ENCODE results near the gene UNC5C.

DNA sequence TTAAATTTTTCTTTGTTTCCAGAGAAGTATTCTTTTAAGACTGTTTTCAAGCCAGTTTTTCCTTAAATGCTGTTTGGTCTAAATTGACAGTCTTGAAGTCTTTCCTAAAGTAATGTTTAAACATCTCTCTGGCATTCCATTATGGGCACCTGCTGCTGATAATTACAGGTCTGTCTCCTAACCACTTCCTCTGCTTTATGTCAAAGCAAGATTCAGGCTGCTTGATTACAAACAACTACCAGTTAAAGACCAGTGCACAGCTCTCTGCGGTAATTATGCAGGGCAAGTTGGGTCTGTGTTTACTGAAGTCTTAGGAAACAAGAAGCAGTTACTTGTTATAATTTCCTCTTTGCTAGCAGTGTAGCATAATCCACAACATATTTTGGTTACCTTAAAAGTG, 17.6 kb downstream of the UNC5C start:
- TF ChIP-seq POLR2AphosphoS5 (IDR thresholded peaks at IDR 0.05; ENCODE audit: low read depth, low read length) = no peak; the same call in 1 of the 2 replicates
- TF ChIP-seq YY1 (IDR thresholded peaks at IDR 0.05; ENCODE audit: low read depth) = no peak
- TF ChIP-seq CTCF (IDR thresholded peaks at IDR 0.05) = no peak
- no peak for TF ChIP-seq GABPA (IDR thresholded peaks at IDR 0.05; ENCODE audit: low read depth)
- TF ChIP-seq, protein P1, sequence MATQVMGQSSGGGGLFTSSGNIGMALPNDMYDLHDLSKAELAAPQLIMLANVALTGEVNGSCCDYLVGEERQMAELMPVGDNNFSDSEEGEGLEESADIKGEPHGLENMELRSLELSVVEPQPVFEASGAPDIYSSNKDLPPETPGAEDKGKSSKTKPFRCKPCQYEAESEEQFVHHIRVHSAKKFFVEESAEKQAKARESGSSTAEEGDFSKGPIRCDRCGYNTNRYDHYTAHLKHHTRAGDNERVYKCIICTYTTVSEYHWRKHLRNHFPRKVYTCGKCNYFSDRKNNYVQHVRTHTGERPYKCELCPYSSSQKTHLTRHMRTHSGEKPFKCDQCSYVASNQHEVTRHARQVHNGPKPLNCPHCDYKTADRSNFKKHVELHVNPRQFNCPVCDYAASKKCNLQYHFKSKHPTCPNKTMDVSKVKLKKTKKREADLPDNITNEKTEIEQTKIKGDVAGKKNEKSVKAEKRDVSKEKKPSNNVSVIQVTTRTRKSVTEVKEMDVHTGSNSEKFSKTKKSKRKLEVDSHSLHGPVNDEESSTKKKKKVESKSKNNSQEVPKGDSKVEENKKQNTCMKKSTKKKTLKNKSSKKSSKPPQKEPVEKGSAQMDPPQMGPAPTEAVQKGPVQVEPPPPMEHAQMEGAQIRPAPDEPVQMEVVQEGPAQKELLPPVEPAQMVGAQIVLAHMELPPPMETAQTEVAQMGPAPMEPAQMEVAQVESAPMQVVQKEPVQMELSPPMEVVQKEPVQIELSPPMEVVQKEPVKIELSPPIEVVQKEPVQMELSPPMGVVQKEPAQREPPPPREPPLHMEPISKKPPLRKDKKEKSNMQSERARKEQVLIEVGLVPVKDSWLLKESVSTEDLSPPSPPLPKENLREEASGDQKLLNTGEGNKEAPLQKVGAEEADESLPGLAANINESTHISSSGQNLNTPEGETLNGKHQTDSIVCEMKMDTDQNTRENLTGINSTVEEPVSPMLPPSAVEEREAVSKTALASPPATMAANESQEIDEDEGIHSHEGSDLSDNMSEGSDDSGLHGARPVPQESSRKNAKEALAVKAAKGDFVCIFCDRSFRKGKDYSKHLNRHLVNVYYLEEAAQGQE (IDR thresholded peaks at IDR 0.05; ENCODE audit: low read depth, low read length) = no peak
- no peak for TF ChIP-seq TAF1 (IDR thresholded peaks at IDR 0.05; ENCODE audit: borderline replicate concordance, low read depth, low read length)
- TF ChIP-seq, protein P2, sequence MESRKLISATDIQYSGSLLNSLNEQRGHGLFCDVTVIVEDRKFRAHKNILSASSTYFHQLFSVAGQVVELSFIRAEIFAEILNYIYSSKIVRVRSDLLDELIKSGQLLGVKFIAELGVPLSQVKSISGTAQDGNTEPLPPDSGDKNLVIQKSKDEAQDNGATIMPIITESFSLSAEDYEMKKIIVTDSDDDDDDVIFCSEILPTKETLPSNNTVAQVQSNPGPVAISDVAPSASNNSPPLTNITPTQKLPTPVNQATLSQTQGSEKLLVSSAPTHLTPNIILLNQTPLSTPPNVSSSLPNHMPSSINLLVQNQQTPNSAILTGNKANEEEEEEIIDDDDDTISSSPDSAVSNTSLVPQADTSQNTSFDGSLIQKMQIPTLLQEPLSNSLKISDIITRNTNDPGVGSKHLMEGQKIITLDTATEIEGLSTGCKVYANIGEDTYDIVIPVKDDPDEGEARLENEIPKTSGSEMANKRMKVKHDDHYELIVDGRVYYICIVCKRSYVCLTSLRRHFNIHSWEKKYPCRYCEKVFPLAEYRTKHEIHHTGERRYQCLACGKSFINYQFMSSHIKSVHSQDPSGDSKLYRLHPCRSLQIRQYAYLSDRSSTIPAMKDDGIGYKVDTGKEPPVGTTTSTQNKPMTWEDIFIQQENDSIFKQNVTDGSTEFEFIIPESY (IDR thresholded peaks at IDR 0.05; ENCODE audit: borderline replicate concordance, low read depth) = no peak
